Measurements from ENCODE around the gene UPK3A.

DNA sequence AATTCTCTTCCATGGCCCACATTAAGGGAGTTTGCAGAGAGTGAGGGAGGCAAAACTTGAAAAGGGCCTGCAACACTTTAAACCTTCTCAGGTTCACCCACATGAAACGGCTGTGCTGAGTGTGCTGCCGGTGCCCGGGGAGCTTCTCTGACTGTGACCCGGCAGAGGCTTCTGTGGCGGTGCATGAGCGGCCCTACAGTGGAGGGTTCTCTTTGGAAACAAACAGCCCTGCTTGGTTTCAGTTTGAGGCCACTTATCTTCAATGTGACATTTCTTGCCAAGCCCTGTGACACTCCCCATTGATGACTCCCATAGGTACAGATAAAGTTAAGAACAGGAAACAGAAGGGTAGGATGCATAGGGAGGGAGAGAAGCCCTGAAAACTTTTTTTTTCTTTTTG lies 56.7 kb downstream of the UPK3A start:
- TF ChIP-seq, protein P1, sequence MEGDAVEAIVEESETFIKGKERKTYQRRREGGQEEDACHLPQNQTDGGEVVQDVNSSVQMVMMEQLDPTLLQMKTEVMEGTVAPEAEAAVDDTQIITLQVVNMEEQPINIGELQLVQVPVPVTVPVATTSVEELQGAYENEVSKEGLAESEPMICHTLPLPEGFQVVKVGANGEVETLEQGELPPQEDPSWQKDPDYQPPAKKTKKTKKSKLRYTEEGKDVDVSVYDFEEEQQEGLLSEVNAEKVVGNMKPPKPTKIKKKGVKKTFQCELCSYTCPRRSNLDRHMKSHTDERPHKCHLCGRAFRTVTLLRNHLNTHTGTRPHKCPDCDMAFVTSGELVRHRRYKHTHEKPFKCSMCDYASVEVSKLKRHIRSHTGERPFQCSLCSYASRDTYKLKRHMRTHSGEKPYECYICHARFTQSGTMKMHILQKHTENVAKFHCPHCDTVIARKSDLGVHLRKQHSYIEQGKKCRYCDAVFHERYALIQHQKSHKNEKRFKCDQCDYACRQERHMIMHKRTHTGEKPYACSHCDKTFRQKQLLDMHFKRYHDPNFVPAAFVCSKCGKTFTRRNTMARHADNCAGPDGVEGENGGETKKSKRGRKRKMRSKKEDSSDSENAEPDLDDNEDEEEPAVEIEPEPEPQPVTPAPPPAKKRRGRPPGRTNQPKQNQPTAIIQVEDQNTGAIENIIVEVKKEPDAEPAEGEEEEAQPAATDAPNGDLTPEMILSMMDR (IDR thresholded peaks at IDR 0.05) = no peak
- TF ChIP-seq POLR2A (IDR thresholded peaks at IDR 0.05) = no peak
- TF ChIP-seq POLR2AphosphoS5 (IDR thresholded peaks at IDR 0.05) = no peak
